HepG2 (cell line): ENCODE results near the gene TBC1D7. TPM values are rescaled to one million over a fixed set of nuclear protein-coding genes. Genes with fewer than 3 reads are reported as not detected.

ENCODE experiments used
- BCL6 ChIP-seq: IDR thresholded peaks from 2 replicates; pipeline ENCODE4 v1.6.1; 2016; ENCODE audit warnings: missing genetic modification reagents, missing compliant biosample characterization
- KDM6A ChIP-seq: IDR thresholded peaks from 2 replicates; pipeline ENCODE4 v1.6.1; 2016; ENCODE audit warnings: low read depth
- KIAA2018 ChIP-seq: sonication (generic); formaldehyde crosslinking; IDR thresholded peaks from 2 replicates; pipeline ENCODE4 v1.5.0; 2020; ENCODE audit warnings: mild to moderate bottlenecking, missing genetic modification reagents, borderline replicate concordance
- MAFG ChIP-seq: sonication (generic); formaldehyde crosslinking; IDR thresholded peaks from 2 replicates; pipeline ENCODE4 v1.5.1; 2020; ENCODE audit warnings: mild to moderate bottlenecking, missing genetic modification reagents
- MEIS2 ChIP-seq: sonication (generic); formaldehyde crosslinking; IDR thresholded peaks from 2 replicates; pipeline ENCODE4 v1.9.0; 2021; ENCODE audit warnings: mild to moderate bottlenecking, missing genetic modification reagents
- MXD4 ChIP-seq: IDR thresholded peaks from 2 replicates; pipeline ENCODE4 v1.6.1; 2016; ENCODE audit warnings: mild to moderate bottlenecking, missing biosample characterization, missing genetic modification reagents
- NFIC ChIP-seq: IDR thresholded peaks from 2 replicates; pipeline ENCODE4 v1.6.1; 2012; ENCODE audit warnings: mild to moderate bottlenecking, low read length, inconsistent platforms
- NR2F2 ChIP-seq: IDR thresholded peaks from 2 replicates; pipeline ENCODE4 v1.6.1; 2012; ENCODE audit warnings: low read depth, inconsistent platforms, borderline replicate concordance
- RAD21 ChIP-seq: fragments of 450-650 bp; formaldehyde crosslinking; IDR thresholded peaks from 2 replicates; pipeline ENCODE4 v1.5.0; 2020; ENCODE audit warnings: mild to moderate bottlenecking
- RXRB ChIP-seq: IDR thresholded peaks from 2 replicates; pipeline ENCODE4 v1.6.1; 2016; ENCODE audit warnings: borderline replicate concordance, missing genetic modification reagents, missing compliant biosample characterization
- WIZ ChIP-seq: sonication (generic); formaldehyde crosslinking; IDR thresholded peaks from 2 replicates; pipeline ENCODE4 v1.5.1; 2020; ENCODE audit warnings: mild to moderate bottlenecking, missing genetic modification reagents
- ZMYM3 ChIP-seq: sonication (generic); formaldehyde crosslinking; IDR thresholded peaks from 2 replicates; pipeline ENCODE4 v1.5.1; 2020; ENCODE audit warnings: mild to moderate bottlenecking, missing genetic modification reagents
- ZMYM4 ChIP-seq: sonication (generic); formaldehyde crosslinking; IDR thresholded peaks from 2 replicates; pipeline ENCODE4 v1.8.1; 2023; ENCODE audit warnings: mild to moderate bottlenecking, missing genetic modification reagents
- ZNF20 ChIP-seq: sonication (generic); formaldehyde crosslinking; IDR thresholded peaks from 2 replicates; pipeline ENCODE4 v1.4.0; 2020; ENCODE audit warnings: mild to moderate bottlenecking, moderate library complexity, missing genetic modification reagents
- ZNF296 ChIP-seq: sonication (generic); formaldehyde crosslinking; conservative IDR thresholded peaks from 2 replicates; pipeline ENCODE4 v1.5.0; 2020; ENCODE audit warnings: mild to moderate bottlenecking, missing genetic modification reagents
- ZNF317 ChIP-seq: sonication (generic); formaldehyde crosslinking; IDR thresholded peaks from 2 replicates; pipeline ENCODE4 v1.5.0; 2020; ENCODE audit warnings: mild to moderate bottlenecking, missing genetic modification reagents
- ZNF382 ChIP-seq: sonication (generic); formaldehyde crosslinking; IDR thresholded peaks from 2 replicates; pipeline ENCODE4 v1.5.0; 2020; ENCODE audit warnings: missing genetic modification reagents, mild to moderate bottlenecking, borderline replicate concordance
- ZNF547 ChIP-seq: sonication (generic); formaldehyde crosslinking; IDR thresholded peaks from 2 replicates; pipeline ENCODE4 v1.5.1; 2020; ENCODE audit warnings: mild to moderate bottlenecking, missing genetic modification reagents
- ZNF660 ChIP-seq: sonication (generic); formaldehyde crosslinking; IDR thresholded peaks from 2 replicates; pipeline ENCODE4 v1.5.1; 2020; ENCODE audit warnings: mild to moderate bottlenecking, low read depth, missing genetic modification reagents, borderline replicate concordance
- ZNF670 ChIP-seq: sonication (generic); formaldehyde crosslinking; IDR thresholded peaks from 2 replicates; pipeline ENCODE4 v1.8.0; 2022; ENCODE audit warnings: mild to moderate bottlenecking, missing genetic modification reagents, borderline replicate concordance
- ZNF776 ChIP-seq: sonication (generic); formaldehyde crosslinking; IDR thresholded peaks from 2 replicates; pipeline ENCODE4 v1.4.0; 2020; ENCODE audit warnings: mild to moderate bottlenecking, missing genetic modification reagents
- ZNF784 ChIP-seq: sonication (generic); formaldehyde crosslinking; IDR thresholded peaks from 2 replicates; pipeline ENCODE4 v1.5.1; 2020; ENCODE audit warnings: missing genetic modification reagents, mild to moderate bottlenecking, borderline replicate concordance
- ZSCAN29 ChIP-seq: sonication (generic); formaldehyde crosslinking; conservative IDR thresholded peaks from 2 replicates; pipeline ENCODE4 v1.4.0; 2020; ENCODE audit warnings: mild to moderate bottlenecking, missing genetic modification reagents
- ZSCAN9 ChIP-seq: IDR thresholded peaks from 2 replicates; pipeline ENCODE4 v1.6.1; 2016; ENCODE audit warnings: borderline replicate concordance
- polyA plus RNA-seq, 8 experiments: library from polyadenylated mRNA; depleted of rRNA in 3 of 8; stranded (reverse) in 7 of 8; unstranded in 1 of 8; fragments of >200 nt; fragmentation: Illumina TruSeq in 4 of 8; extraction: Trizol in 4 of 8; gene quantifications; 2 replicates each; pipeline versions ENCODE4 v1.2.1 to v1.2.3, GENCODE V29; 2011 to 2016; ENCODE audit warnings: low read depth in 4 of 8, missing spikeins in 1 of 8, mixed read lengths in 1 of 8; ENCODE audit not compliant: insufficient read depth in 1 of 8
- total RNA-seq, 5 experiments: library from RNA; depleted of rRNA; stranded (reverse); fragments of >200 nt; fragmentation: Illumina TruSeq; extraction: Trizol; gene quantifications; 2 replicates each; pipeline ENCODE4 v1.2.3, GENCODE V29; 2016; ENCODE audit warnings: low read depth in 1 of 5

TBC1D7 gene
- total and polyA plus RNA-seq, 2 of the 13 experiments (the other 11 are each of a cell fraction or from before 2014, with no cell fraction given): 23.3 to 30.8 TPM

- no peak for TF ChIP-seq KIAA2018 (CRISPR knock-in tag)
- TF ChIP-seq WIZ (CRISPR knock-in tag): no peak
- 0 out of 2 replicates have a peak, but pooled peaks have one; percentile 32 for TF ChIP-seq ZSCAN29
- TF ChIP-seq BCL6 (CRISPR knock-in tag): peak; percentile 62; the same call in 1 of the 2 replicates
- peak; percentile 16; the same call in 1 of the 2 replicates for TF ChIP-seq ZMYM3
- TF ChIP-seq ZNF670 (CRISPR knock-in tag): 0 out of 2 replicates have a peak, but pooled peaks have one; percentile 70
- TF ChIP-seq ZSCAN9: peak; percentile 29; the same call in 1 of the 2 replicates
- no peak for TF ChIP-seq ZNF382
- no peak for TF ChIP-seq ZNF660 (CRISPR knock-in tag)
- TF ChIP-seq KDM6A (CRISPR knock-in tag): peak; percentile 84
- peak; percentile 81 for TF ChIP-seq NR2F2
- TF ChIP-seq MXD4 (CRISPR knock-in tag): no peak
- TF ChIP-seq ZNF20: no peak
- no peak for TF ChIP-seq RAD21 (CRISPR knock-in tag)
- no peak for TF ChIP-seq ZNF784
- no peak for TF ChIP-seq MAFG (CRISPR knock-in tag)
- TF ChIP-seq MEIS2 (CRISPR knock-in tag): no peak
- no peak for TF ChIP-seq ZNF776 (CRISPR knock-in tag)
- TF ChIP-seq ZNF317 (CRISPR knock-in tag): peak; percentile 42; the same call in 1 of the 2 replicates
- TF ChIP-seq ZMYM4 (CRISPR knock-in tag): peak; percentile 36
- TF ChIP-seq NFIC: peak; percentile 78
- no peak for TF ChIP-seq ZNF547 (CRISPR knock-in tag)
- TF ChIP-seq RXRB (CRISPR knock-in tag): peak; percentile 89
- TF ChIP-seq ZNF296 (CRISPR knock-in tag): no peak
Observed at GRCh38 chr6:13289789-13290318, 38.5 kb downstream of the TBC1D7 start (continued).
